Liver (tissue), 9 donors: ENCODE results near the gene OR6K6. TPM values are rescaled to one million over a fixed set of nuclear protein-coding genes. Genes with fewer than 3 reads are reported as not detected.

Source experiments
- DNase-seq: peaks from one replicate; pipeline ENCODE4 v3.0.0-alpha.2; 2017; ENCODE audit warnings: low spot score
- H3K27ac ChIP-seq, 2 donors: one replicate each; pipeline ENCODE4 v1.7.0; 2013; ENCODE audit warnings: inconsistent platforms in 2 of 2, low read length in 2 of 2, control low read depth in 1 of 2, low read depth in 1 of 2, mild to moderate bottlenecking in 1 of 2
- H3K27me3 ChIP-seq, 4 donors: one replicate each; pipeline versions ENCODE4 v1.6.1 to v1.7.0; 2013; ENCODE audit warnings: low read length in 3 of 4, inconsistent platforms in 1 of 4, mild to moderate bottlenecking in 1 of 4, moderate library complexity in 1 of 4; ENCODE audit not compliant: control insufficient read depth in 4 of 4, insufficient read depth in 4 of 4
- H3K36me3 ChIP-seq, 4 donors: one replicate each; pipeline versions ENCODE4 v1.6.1 to v1.7.0; 2013; ENCODE audit warnings: low read length in 3 of 4, mild to moderate bottlenecking in 3 of 4, low read depth in 1 of 4, moderate library complexity in 1 of 4; ENCODE audit not compliant: control insufficient read depth in 4 of 4, insufficient read depth in 3 of 4
- H3K4me1 ChIP-seq, 4 donors: one replicate each; pipeline versions ENCODE4 v1.6.1 to v1.7.0; 2013; ENCODE audit warnings: low read length in 3 of 4, mild to moderate bottlenecking in 3 of 4, moderate library complexity in 1 of 4; ENCODE audit not compliant: control insufficient read depth in 4 of 4, insufficient read depth in 4 of 4
- H3K4me3 ChIP-seq, 3 donors: one replicate each; pipeline versions ENCODE4 v1.6.1 to v1.7.0; 2013; ENCODE audit warnings: low read length in 3 of 3, control low read depth in 1 of 3, low read depth in 1 of 3, mild to moderate bottlenecking in 1 of 3
- H3K9ac ChIP-seq, 2 donors: one replicate each; pipeline ENCODE4 v1.7.0; 2013; ENCODE audit warnings: low read length in 2 of 2, mild to moderate bottlenecking in 2 of 2, moderate library complexity in 2 of 2, control low read depth in 1 of 2, low read depth in 1 of 2
- H3K9me3 ChIP-seq, 4 donors: one replicate each; pipeline versions ENCODE4 v1.6.1 to v1.7.0; 2013; ENCODE audit warnings: low read length in 3 of 4; ENCODE audit not compliant: control insufficient read depth in 4 of 4
- ATF3 ChIP-seq: IDR thresholded peaks from 2 replicates; pipeline ENCODE4 v1.6.1; 2016; ENCODE audit warnings: antibody characterized with exemption
- CTCF ChIP-seq: fragments of 150-350 bp; IDR thresholded peaks from 2 replicates; pipeline ENCODE4 v1.5.1; 2017; ENCODE audit warnings: improper control_type of control experiment, low read depth, low read length; ENCODE audit not compliant: missing input control
- EGR1 ChIP-seq, 2 donors: IDR thresholded peaks; 2 replicates each; pipeline ENCODE4 v1.6.1; 2016 to 2018; ENCODE audit warnings: antibody characterized with exemption in 2 of 2, low read depth in 2 of 2
- FOXA1 ChIP-seq: IDR thresholded peaks from 2 replicates; pipeline ENCODE4 v1.6.1; 2016; ENCODE audit warnings: antibody characterized with exemption
- FOXA2 ChIP-seq: IDR thresholded peaks from 2 replicates; pipeline ENCODE4 v1.6.1; 2016; ENCODE audit warnings: antibody characterized with exemption
- GABPA ChIP-seq, 2 donors: IDR thresholded peaks in 1 of 2; conservative IDR thresholded peaks in 1 of 2; 2 replicates each; pipeline ENCODE4 v1.6.1; 2016; ENCODE audit warnings: antibody characterized with exemption in 2 of 2, mild to moderate bottlenecking in 1 of 2, moderate library complexity in 1 of 2
- HNF4A ChIP-seq, 2 donors: conservative IDR thresholded peaks; 2 replicates each; pipeline ENCODE4 v1.6.1; 2016; ENCODE audit warnings: antibody characterized with exemption in 2 of 2, mild to moderate bottlenecking in 2 of 2
- HNF4G ChIP-seq: IDR thresholded peaks from 2 replicates; pipeline ENCODE4 v1.6.1; 2016; ENCODE audit warnings: antibody characterized with exemption
- JUND ChIP-seq, 2 donors: IDR thresholded peaks; 2 replicates each; pipeline ENCODE4 v1.6.1; 2016; ENCODE audit warnings: antibody characterized with exemption in 2 of 2
- MAX ChIP-seq: IDR thresholded peaks from 2 replicates; pipeline ENCODE4 v1.6.1; 2016; ENCODE audit warnings: antibody characterized with exemption
- NR2F2 ChIP-seq: IDR thresholded peaks from 2 replicates; pipeline ENCODE4 v1.6.1; 2016; ENCODE audit warnings: antibody characterized with exemption
- RAD21 ChIP-seq, 2 donors: IDR thresholded peaks; 2 replicates each; pipeline ENCODE4 v1.6.1; 2016; ENCODE audit warnings: antibody characterized with exemption in 2 of 2, mild to moderate bottlenecking in 2 of 2
- REST ChIP-seq: IDR thresholded peaks from 2 replicates; pipeline ENCODE4 v1.6.1; 2016; ENCODE audit warnings: antibody characterized with exemption, mild to moderate bottlenecking
- RXRA ChIP-seq, 2 donors: IDR thresholded peaks; 2 replicates each; pipeline ENCODE4 v1.6.1; 2017 to 2018; ENCODE audit warnings: antibody characterized with exemption in 2 of 2, mild to moderate bottlenecking in 1 of 2
- SP1 ChIP-seq: IDR thresholded peaks from 2 replicates; pipeline ENCODE4 v1.6.1; 2018; ENCODE audit warnings: antibody characterized with exemption, mild to moderate bottlenecking
- TAF1 ChIP-seq: conservative IDR thresholded peaks from 2 replicates; pipeline ENCODE4 v1.6.1; 2016; ENCODE audit warnings: antibody characterized with exemption, mild to moderate bottlenecking
- YY1 ChIP-seq: IDR thresholded peaks from 2 replicates; pipeline ENCODE4 v1.6.1; 2016; ENCODE audit warnings: antibody characterized with exemption, mild to moderate bottlenecking
- ZBTB33 ChIP-seq: IDR thresholded peaks from 2 replicates; pipeline ENCODE4 v1.6.1; 2016; ENCODE audit warnings: antibody characterized with exemption
- WGBS: extraction: QIAGEN DNeasy Blood & Tissue Kit; methylation state at CpG from one replicate; pipeline ENCODE4 v1.1.7; 2013; 5-methylcytosine and 5-hydroxymethylcytosine counted together
- polyA plus RNA-seq, 2 donors: library from polyadenylated mRNA; stranded (reverse) in 1 of 2; unstranded in 1 of 2; fragments of 200-250 nt in 1 of 2; fragments of >200 nt in 1 of 2; fragmentation: Nextera tagmentation in 1 of 2; extraction: Ambion mirVana in 1 of 2; gene quantifications; one replicate each; pipeline versions ENCODE4 v1.2.1 to v1.2.3, GENCODE V29; 2013 to 2015
- total RNA-seq, 2 donors: library from RNA; depleted of rRNA; stranded (reverse); fragments of >200 nt; gene quantifications; one replicate each; pipeline ENCODE4 v1.2.3, GENCODE V29; 2014
- donor health status: healthy.
- donor health status: healthy.
- donor health status: healthy.
- donor health status: healthy.
- donor health status: healthy.

OR6K6 gene
- total and polyA plus RNA-seq, 4 donors: not detected

GRCh38 chr1:158717344-158717743, 37.2 kb upstream of the OR6K6 start:
- H3K36me3 ChIP-seq: no peaks in the 10 kb centered on the region

More at GRCh38 chr1:158717344-158717743, 37.2 kb upstream of the OR6K6 start:
- no peak for TF ChIP-seq FOXA2
- TF ChIP-seq TAF1: no peak
- no peak for TF ChIP-seq NR2F2
- no peak for TF ChIP-seq MAX
- no peak for TF ChIP-seq FOXA1
- TF ChIP-seq HNF4A (conservative IDR thresholded peaks at IDR 0.05): no peak
- no peak for TF ChIP-seq REST
- TF ChIP-seq EGR1 (IDR thresholded peaks at IDR 0.05; ENCODE audit: low read depth in 2 of 2): no peak
- no peak for TF ChIP-seq RAD21 (IDR thresholded peaks at IDR 0.05)
- no peak for TF ChIP-seq GABPA (IDR thresholded peaks at IDR 0.05 in 1 of 2, conservative IDR thresholded peaks at IDR 0.05 in 1 of 2)
- TF ChIP-seq ZBTB33: no peak
- TF ChIP-seq ATF3: no peak
- TF ChIP-seq JUND (IDR thresholded peaks at IDR 0.05): no peak
- TF ChIP-seq SP1: no peak
- no peak for TF ChIP-seq YY1
- no peak for TF ChIP-seq HNF4G
- TF ChIP-seq RXRA (IDR thresholded peaks at IDR 0.05): no peak
- TF ChIP-seq CTCF: no peak
- no peak for DNase-seq
- Histone ChIP-seq H3K9me3 (no peaks in the 10 kb centered on the region), H3K4me3 (no peak overlapping the region), H3K27me3 (peaks cover 0 to 3% (median 1%) of the 10 kb centered on the region in 4 donors), H3K9ac (no peak overlapping the region), H3K4me1 (no peaks in the 10 kb centered on the region), H3K27ac (no peak overlapping the region)
- WGBS: 72% methylated on average over 6 of the region's 6 CpGs
